ENCODE data around the gene BICDL2. TPM values are rescaled to one million over a fixed set of nuclear protein-coding genes. Genes with fewer than 3 reads are reported as not detected.

BICDL2 gene
- total and polyA plus RNA-seq, 2 of the 8 experiments (the other 6 are each of a cell fraction or from before 2014, with no cell fraction given): 7.3 to 15.9 TPM

DNA sequence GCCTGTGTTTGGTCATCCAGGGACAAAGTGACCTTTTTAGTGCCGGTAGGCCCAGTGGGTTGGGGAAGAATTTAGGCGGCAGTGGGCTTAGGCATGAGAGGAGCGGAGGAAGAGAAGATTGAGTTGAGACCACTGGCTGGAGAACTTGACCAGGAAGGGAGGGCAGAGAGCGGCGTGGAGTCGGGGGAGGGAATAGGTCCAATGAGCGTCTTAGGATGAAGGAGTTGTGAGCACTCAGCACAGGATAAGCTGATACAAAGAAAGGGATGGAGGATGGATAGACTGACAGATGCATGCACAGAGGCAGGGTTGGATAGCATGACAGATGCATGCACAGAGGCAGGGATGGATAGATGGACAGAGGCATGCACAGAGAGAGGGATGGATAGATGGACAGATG, 36.7 kb upstream of the BICDL2 start:
- TF ChIP-seq, protein P1, sequence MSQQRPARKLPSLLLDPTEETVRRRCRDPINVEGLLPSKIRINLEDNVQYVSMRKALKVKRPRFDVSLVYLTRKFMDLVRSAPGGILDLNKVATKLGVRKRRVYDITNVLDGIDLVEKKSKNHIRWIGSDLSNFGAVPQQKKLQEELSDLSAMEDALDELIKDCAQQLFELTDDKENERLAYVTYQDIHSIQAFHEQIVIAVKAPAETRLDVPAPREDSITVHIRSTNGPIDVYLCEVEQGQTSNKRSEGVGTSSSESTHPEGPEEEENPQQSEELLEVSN (IDR thresholded peaks at IDR 0.05): no peak
- TF ChIP-seq KDM5A (IDR thresholded peaks at IDR 0.05; ENCODE audit: low read length) (no peak), BACH1 (IDR thresholded peaks at IDR 0.05; ENCODE audit: low read length) (no peak), SIN3A (conservative IDR thresholded peaks at IDR 0.05 in 1 of 2, IDR thresholded peaks at IDR 0.05 in 1 of 2; ENCODE audit: low read depth in 1 of 2, low read length in 2 of 2) (no peak), SIRT6 (IDR thresholded peaks at IDR 0.05; ENCODE audit: low read length) (no peak), EGR1 (IDR thresholded peaks at IDR 0.05; ENCODE audit: borderline replicate concordance, low read depth, low read length) (no peak), TCF12 (IDR thresholded peaks at IDR 0.05; ENCODE audit: low read depth, low read length) (no peak)
- TF ChIP-seq, protein P2, sequence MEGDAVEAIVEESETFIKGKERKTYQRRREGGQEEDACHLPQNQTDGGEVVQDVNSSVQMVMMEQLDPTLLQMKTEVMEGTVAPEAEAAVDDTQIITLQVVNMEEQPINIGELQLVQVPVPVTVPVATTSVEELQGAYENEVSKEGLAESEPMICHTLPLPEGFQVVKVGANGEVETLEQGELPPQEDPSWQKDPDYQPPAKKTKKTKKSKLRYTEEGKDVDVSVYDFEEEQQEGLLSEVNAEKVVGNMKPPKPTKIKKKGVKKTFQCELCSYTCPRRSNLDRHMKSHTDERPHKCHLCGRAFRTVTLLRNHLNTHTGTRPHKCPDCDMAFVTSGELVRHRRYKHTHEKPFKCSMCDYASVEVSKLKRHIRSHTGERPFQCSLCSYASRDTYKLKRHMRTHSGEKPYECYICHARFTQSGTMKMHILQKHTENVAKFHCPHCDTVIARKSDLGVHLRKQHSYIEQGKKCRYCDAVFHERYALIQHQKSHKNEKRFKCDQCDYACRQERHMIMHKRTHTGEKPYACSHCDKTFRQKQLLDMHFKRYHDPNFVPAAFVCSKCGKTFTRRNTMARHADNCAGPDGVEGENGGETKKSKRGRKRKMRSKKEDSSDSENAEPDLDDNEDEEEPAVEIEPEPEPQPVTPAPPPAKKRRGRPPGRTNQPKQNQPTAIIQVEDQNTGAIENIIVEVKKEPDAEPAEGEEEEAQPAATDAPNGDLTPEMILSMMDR (IDR thresholded peaks at IDR 0.05; ENCODE audit: control extremely low read depth in 1 of 3, insufficient read depth in 1 of 3, low read depth in 1 of 3, low read length in 3 of 3): no peak
- H2BK5ac ChIP-seq (ENCODE audit: low read depth, low read length): no peak overlapping the region; the same call in 1 of the 2 replicates
- H3K4me1 ChIP-seq (replicated peaks in 1 of 4; ENCODE audit: control insufficient read depth in 3 of 4, insufficient read depth in 4 of 4, low read length in 3 of 4): peaks cover 0 to 2% (median 0%) of the 10 kb centered on the region in 4 experiments; a peak in 2 of 7 replicates
- H4K8ac ChIP-seq (ENCODE audit: extremely low read depth, insufficient read depth, low read length): no peak overlapping the region
- no peak overlapping the region for H3K4me2 ChIP-seq (ENCODE audit: insufficient read depth in 1 of 2, low read depth in 2 of 2, low read length in 2 of 2)
- H3K14ac ChIP-seq (ENCODE audit: insufficient read length): no peak overlapping the region
- no peak overlapping the region for H3K4ac ChIP-seq (replicated peaks; ENCODE audit: insufficient read length, low read depth, low read length)
- peaks cover 0 to 4% of the 10 kb centered on the region in 2 experiments for H4K20me1 ChIP-seq (replicated peaks in 1 of 2; ENCODE audit: control insufficient read depth in 1 of 2, insufficient read depth in 2 of 2, low read length in 2 of 2)
- no peaks in the 10 kb centered on the region for H3K9me3 ChIP-seq (ENCODE audit: insufficient read depth in 2 of 2, low read depth in 1 of 2, low read length in 1 of 2)
- no peak overlapping the region for H3K18ac ChIP-seq (ENCODE audit: extremely low read depth, low read length)
- H3K56ac ChIP-seq (replicated peaks; ENCODE audit: insufficient read length, low read depth, low read length): no peak overlapping the region
- H3K79me2 ChIP-seq (ENCODE audit: control insufficient read depth in 1 of 2, insufficient read depth in 2 of 2, low read length in 2 of 2): no peaks in the 10 kb centered on the region
- DNase-seq (ENCODE audit: low read depth in 1 of 2, low spot score in 2 of 2) (no peak), FAIRE-seq (no peak)
- no peak overlapping the region for H4K5ac ChIP-seq (ENCODE audit: insufficient read length, low read depth, low read length)
- no peak overlapping the region for H3K27ac ChIP-seq (ENCODE audit: low read depth, low read length)
- no peak overlapping the region for H2BK15ac ChIP-seq (ENCODE audit: low read length)
- H3K36me3 ChIP-seq (ENCODE audit: control insufficient read depth in 2 of 4, insufficient read depth in 4 of 4, low read length in 3 of 4): no peaks in the 10 kb centered on the region
- no peak overlapping the region for H2BK20ac ChIP-seq (ENCODE audit: low read length)
- no peak overlapping the region for H2AFZ ChIP-seq (ENCODE audit: low read length)
- H3K27me3 ChIP-seq (replicated peaks in 1 of 4; ENCODE audit: control insufficient read depth in 3 of 4, extremely low read depth in 1 of 4, insufficient read depth in 3 of 4, low read length in 3 of 4): no peaks in the 10 kb centered on the region; a peak in 1 of 7 replicates
- no peak overlapping the region for H2AK5ac ChIP-seq (ENCODE audit: low read depth, low read length)
- 94% methylated on average over 7 of the region's 7 CpGs; no CpG with 5 or more reads in 1 of the 2 experiments for WGBS, 2 experiments (ENCODE audit: extremely low coverage in 1 of 2, insufficient coverage in 1 of 2, insufficient read length in 1 of 2, insufficient replicate concordance in 2 of 2, low coverage in 1 of 2, low lambda C conversion rate in 2 of 2, missing lambda C conversion rate in 1 of 2)
- H3K9ac ChIP-seq (replicated peaks in 1 of 4; ENCODE audit: extremely low read depth in 1 of 4, low read depth in 3 of 4, low read length in 3 of 4): no peak overlapping the region
- H3K23ac ChIP-seq (ENCODE audit: insufficient read length): no peak overlapping the region
- H3K79me1 ChIP-seq (ENCODE audit: low read depth, low read length): no peaks in the 10 kb centered on the region
- POLR2A ChIA-PET (ENCODE audit: partially characterized antibody): interaction anchor here (6.6 kb wide), 1 partner anchor 17 kb away, joined by 86 read pairs; no protein-coding TSS in a partner anchor
- H2BK12ac ChIP-seq (ENCODE audit: low read depth, low read length): no peak overlapping the region
- no peak overlapping the region for H4K91ac ChIP-seq (replicated peaks; ENCODE audit: insufficient read length, low read length)
- no peak overlapping the region for H3K4me3 ChIP-seq (ENCODE audit: extremely low read depth in 1 of 4, insufficient read depth in 2 of 4, low read depth in 3 of 4, low read length in 4 of 4)
- H2BK120ac ChIP-seq (replicated peaks; ENCODE audit: low read depth, low read length): no peak overlapping the region
- H3K23me2 ChIP-seq (ENCODE audit: low read depth, low read length): no peaks in the 10 kb centered on the region
- CTCF ChIA-PET (ENCODE audit: partially characterized antibody): interaction anchor here (0.6 to 0.7 kb wide), 2 partner anchors 56 to 601 kb away, joined by 3 to 6 read pairs; no protein-coding TSS in a partner anchor

All from H1 (cell line).